Astrocyte of the hippocampus (primary cell): ENCODE results near the gene RSPO1.

Experiments
- DNase-seq: peaks from one replicate; pipeline ENCODE4 v3.0.0; 2011; ENCODE audit warnings: low read depth, low spot score

Gene RSPO1

GRCh38 chr1:37656881-37657280 is 22.2 kb upstream of the RSPO1 start:
- no peak for DNase-seq

GRCh38 chr1:37656026-37656425 is 21.3 kb upstream of the RSPO1 start:
- no peak for DNase-seq

DNA sequence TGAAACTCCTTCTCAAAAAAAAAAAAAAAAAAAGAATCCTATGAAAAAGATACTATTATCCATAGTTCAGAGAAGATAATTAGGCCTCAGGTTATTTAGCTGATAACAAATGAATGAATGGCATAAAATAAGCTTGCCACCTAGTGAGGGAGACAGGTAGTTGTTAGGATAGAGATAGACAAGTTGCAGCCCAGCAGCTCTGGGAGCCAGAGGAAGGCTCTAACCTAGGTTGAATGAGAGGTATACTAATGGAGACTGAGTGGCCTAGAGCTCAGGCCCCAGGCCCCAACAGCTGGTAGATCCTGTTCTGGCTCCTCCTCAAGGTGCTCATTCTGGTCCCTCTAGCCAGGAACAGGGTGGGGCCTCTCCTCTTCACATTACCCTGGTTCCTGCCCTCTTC is 20.6 kb upstream of the RSPO1 start:
- DNase-seq, result no peak

DNA sequence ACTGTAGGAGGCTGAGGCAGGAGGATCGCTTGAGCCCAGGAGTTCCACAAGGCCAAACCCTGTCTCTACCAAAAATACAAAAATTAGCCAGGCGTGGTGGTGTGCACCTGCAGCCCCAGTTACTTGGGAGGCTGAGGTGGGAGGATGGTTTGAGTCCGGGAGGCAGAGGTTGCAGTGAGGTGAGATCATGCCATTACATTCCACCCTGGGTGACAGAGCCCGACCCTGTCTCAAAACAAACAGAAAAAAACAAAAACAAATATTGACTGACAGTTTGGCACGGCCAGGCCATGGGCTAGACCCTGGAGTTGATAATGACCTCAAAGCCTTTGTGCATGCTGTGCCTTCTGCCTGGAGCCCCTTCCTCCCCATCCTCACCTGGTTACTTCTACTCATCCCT is 19.2 kb upstream of the RSPO1 start:
- DNase-seq, result no peak

DNA sequence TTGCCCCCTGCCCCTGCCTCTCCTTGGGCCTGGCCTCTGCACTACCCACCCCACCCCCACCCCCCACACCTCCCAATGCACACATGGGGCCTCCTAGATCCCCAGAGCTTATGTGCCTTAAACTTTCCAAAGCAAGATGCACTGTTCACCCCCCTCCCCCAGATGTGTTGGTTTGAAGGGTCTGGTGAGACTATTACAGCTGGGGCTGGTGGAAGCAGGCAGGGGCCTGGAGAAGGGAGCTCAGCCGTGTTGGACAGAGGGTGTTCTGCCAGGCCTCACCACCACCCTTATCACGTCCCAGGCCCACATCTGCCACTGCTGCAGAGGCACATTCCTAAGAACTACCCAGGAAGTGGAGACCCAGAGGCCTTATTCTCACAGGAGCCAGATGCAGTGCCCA is 18.3 kb upstream of the RSPO1 start:
- no peak for DNase-seq

DNA sequence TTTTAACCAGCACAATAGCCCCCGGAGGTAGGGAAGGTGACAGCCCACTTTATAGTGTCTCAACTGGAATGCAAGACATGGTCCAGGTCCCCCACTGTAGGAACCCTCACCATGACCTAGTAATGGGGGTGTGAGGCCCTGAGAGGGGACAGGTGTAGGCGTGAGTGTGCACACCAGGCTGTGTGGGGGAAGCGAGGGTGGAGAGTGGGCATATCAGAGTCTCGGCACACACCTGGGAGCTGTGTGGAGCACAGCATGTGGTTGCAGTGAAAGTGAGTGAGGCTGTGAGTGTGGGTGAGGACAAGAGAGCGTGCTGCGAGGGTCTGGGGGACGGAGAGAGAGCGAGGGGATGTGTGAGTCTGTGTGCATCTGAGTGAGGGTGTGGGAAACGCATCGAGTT is 17.1 kb upstream of the RSPO1 start:
- DNase-seq, result no peak

DNA sequence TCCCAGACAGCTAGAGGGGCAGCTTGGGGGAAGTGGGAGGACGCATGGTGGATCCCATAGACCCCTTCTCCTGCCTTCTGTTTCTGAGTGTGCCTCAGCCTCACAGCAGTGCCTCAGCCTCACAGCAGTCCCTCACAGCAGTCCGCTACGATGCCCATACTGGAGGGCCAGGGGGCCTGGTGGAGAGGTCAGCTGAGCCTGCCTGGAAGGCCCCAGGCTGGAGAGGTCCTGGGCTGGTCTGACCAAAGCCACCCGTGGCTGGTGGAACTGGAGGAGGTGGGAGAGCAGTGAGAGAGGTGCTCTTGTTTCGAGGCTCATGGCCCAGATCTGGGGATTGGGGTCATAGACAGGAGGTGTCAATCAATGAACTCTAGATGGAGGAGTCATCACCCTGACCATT is 16.0 kb upstream of the RSPO1 start:
- no peak for DNase-seq

DNA sequence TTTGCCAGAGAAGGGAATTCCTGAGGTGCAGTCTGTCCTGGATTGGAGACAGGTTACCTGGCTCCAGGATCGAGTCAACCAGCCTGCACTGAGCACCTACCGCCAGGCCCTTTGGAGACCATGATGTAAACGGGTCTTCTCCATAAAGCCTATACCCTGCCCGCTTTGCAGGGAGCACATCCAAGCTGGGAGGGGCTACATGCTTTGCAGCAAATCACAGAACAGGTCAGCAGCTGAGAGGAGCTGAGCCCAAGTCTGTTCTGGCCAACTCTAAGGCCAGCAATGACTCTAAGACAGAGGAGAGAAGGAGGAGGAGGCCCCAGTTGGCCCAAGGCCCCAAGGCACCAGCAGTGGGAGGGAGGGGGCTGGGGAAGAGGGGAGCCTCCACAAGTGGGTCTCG is 15.5 kb upstream of the RSPO1 start:
- DNase-seq, result no peak

DNA sequence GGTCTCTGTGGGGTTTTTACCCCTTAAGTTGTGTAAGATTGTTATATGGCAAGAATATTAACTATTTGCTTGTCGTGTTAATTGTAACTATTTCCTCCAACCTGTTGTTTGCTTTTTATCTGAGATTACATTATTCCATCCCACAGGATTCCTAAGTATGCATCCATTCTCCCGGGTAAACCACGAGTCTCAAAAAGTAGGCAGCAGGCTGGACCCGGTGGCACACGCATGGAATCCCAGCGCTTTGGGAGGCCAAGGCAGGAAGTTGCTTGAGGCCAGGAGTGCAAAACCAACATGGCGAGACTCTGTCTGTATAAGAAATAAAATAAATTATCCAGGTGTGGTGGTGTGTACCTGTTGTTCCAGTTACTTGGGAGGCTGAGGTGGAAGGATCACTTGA is 12.6 kb upstream of the RSPO1 start:
- DNase-seq, result peak; percentile 57

GRCh38 chr1:37641059-37641458 is 6.4 kb upstream of the RSPO1 start:
- DNase-seq, result no peak

- no peak for DNase-seq
Measured at GRCh38 chr1:37636435-37636834, 1.7 kb upstream of the RSPO1 start.

DNA sequence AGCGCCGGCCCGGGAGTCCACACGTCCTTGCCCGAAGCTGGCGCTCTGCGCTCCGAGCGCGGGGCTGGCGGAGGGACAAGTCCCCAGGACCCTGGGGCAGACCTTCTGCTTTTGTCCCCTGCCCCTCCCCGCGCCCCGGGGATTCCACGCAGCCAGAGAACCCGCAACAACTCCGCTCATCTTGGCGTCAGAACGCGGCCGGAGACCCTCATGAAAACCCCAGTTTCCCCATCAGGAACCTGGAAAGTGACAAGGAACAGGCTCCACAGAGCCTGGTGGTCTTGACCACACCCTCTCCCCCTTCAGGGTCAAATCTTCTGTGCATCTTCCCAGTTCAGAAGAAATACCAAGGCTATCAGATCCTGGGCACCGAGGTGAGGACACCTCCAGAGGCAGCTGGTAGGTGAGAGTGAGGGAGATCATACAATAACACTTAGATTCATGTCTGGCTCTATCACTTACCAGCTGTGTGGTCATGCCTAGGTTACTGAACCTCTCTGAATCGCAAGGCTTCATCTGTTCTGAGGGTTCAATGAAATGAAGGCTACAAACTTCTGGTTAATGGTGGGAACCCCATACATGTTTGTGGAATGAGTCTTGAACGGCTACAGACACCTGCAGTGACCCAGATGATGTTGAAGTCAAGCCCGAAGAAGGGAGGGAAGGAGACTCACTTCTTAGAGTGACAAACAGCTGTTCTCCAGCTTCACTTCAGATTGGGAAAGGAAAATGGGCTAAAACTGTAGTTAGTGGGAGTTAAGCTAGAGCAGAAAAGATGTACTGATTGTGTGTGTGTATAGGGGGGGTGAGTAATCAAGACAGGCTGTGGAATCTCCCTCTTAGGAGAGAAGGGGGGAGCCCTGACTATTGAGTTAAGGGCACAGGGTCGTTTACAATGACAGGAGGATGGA is 555 bp upstream of the RSPO1 start:
- DNase-seq, result no peak

GRCh38 chr1:37633938-37634243 is 801 bp downstream of the RSPO1 start:
- DNase-seq, result no peak

GRCh38 chr1:37633040-37633937 is 1.4 kb downstream of the RSPO1 start:
- DNase-seq, result no peak

- DNase-seq, result no peak
Measured at GRCh38 chr1:37631036-37631435, 3.7 kb downstream of the RSPO1 start.

GRCh38 chr1:37630426-37631028 is 4.2 kb downstream of the RSPO1 start:
- DNase-seq, result no peak

GRCh38 chr1:37629726-37630425 is 4.8 kb downstream of the RSPO1 start:
- no peak for DNase-seq

DNA sequence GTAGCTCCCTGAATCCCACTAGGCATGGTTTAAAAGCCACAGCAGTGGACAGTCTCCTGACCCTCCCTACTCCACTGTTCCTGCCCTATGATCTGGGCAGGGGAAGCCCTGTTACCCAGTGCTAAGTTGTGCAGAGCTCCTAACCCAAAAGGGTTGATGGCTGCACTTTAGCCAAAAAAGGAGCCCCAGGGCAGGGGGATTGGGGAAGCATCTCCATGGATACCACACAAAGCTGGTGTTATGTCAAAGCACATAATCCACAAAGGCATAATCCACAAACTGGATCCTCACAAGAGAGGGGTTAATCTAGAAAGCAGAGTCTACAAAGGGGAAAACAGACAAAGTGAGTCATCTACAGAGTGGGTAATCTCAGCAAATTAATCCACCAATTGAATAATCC is 5.7 kb downstream of the RSPO1 start:
- no peak for DNase-seq

DNA sequence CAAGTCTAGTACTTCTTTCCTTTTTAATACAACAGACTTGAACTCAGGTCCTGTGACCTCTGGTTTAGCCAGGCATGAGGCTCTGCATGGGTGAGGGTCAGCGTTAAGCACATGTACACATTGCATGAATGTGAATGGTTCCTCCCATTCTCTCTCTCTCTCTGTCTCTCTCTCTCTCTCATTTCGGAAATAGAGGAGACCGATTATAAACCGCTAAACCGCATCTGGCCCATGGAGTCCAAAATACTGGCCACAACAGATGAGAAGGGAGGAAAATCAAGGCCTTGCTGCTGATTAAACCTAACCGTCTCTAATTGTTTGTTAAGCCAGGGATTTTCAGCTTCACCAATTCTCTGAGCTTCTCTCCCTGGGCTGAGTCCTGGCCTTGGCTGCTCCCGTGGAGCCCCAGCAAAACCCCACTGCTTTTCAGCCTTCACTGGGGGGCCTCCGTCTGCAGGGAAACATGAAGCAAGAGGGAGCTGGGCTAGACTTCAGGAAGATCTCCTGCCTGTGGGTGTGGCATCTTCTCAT is 6.6 kb downstream of the RSPO1 start:
- DNase-seq, result no peak

DNA sequence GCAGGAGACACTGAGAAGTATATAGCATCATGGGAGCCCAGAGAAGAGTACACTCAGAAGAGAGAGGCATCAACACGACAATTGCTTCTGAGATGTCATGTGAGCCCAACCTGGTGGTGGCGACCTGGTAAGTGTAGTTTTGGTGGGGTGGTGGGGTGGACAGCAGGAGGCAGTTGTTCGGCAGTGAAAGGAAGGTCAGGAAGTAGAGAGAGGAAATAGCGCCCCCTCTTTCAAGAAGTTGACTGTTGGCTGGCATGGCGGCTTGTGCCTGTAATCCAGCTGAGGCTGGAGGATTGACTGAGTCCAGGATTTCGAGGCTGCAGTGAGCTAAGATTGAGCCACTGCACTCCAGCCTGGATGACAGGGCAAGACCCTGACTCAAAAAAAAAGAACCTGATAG is 12.6 kb downstream of the RSPO1 start:
- no peak for DNase-seq

DNA sequence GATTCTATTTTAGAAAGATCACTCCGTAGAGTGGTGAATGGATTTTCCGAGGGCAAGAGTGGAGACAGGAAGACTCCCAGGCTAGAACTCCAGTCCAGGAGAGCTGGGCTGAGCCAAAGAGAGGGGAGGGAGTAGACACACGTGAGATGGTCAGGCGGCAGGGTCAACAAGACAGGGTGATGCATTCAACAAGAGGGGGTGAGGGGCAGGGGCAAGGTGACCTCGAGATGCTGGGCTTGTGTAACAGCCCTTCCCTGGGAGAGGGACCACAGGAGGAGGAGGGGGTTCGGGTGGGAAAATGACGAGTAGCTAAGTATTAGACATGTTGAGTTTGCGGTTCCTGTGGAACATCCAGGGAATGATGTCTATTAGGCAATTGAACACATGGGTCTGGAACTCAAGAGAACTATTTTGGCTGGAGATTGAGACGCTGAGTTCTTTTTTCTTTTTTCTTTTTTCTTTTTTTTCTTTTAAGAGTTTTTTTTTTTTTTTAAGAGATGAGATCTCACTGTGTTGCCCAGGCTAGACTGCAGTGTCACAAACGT is 13.3 kb downstream of the RSPO1 start:
- no peak for DNase-seq
